HG03520 (cell line): Measurements from ENCODE around the gene PPIE.
"Not testable (repeated sequence)": the region's sequence is repeated elsewhere in the genome, so short reads cannot be mapped to it uniquely, and the experiment has no call there.

ENCODE experiments used
- ATAC-seq: cut with Tn5 transposase; IDR thresholded peaks from one replicate; pipeline ENCODE4 v1.9.1; 2021; ENCODE audit warnings: mild to moderate bottlenecking, moderate library complexity; ENCODE audit not compliant: unreplicated experiment

The PPIE gene

DNA sequence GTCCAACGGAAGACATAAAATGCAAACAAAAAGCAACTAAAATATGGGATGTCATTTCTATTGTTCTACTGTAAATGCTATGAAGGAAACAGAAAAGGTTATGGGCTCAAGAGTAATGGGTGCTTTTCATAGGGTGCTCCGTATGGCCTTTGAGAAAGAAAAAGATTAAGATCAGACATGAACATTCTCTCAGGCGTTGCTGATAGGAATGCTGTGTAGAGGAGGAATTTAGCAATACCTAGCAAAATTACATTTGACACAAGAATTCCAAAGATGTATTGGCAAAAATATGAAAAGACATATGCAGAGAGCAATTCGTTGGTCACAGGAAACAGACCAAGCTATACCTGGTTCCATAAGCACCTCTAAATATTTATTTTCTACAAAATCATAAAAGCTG, 38.2 kb downstream of the PPIE start:
- ATAC-seq: no peak

DNA sequence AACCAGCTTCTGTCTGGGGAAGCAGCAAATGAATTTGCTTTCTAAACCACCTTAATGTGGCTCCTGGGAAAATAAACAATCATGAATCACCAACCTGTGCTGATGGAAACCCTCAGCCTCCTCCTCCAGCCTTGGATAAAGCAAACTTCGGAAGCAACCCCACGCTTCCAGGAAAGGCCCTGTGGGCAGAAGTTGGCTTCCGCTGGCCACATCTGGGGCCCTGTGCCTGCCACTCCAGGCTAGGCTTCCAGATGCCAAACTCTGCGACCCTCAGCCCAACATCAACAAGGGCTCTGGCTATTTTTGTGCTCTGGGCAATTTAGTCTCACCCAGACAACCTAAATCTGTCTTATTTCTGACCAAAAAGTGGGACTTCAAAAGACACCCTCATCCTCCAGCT, 38.6 kb downstream of the PPIE start:
- ATAC-seq: no peak

DNA sequence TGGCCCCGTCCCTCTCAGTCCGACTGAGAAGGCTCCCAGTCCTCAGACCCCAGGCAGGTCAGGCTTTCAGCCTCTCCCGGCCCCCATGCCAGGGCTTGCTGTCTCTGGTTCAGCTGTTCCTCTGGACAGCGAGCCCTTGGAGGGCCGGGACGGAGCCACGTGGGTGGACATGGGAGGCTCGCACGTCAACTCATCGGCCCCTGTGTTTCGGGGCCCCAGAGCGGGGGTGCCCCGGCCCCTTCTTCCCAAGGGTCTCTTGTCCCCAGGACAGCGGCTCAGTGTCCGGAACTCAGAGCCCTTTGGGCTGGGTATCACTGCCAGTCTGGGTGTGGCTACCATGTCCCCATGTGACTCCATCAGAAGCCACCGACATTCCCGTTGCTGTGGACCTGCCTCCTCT, 39.2 kb downstream of the PPIE start:
- ATAC-seq: not testable (repeated sequence)

DNA sequence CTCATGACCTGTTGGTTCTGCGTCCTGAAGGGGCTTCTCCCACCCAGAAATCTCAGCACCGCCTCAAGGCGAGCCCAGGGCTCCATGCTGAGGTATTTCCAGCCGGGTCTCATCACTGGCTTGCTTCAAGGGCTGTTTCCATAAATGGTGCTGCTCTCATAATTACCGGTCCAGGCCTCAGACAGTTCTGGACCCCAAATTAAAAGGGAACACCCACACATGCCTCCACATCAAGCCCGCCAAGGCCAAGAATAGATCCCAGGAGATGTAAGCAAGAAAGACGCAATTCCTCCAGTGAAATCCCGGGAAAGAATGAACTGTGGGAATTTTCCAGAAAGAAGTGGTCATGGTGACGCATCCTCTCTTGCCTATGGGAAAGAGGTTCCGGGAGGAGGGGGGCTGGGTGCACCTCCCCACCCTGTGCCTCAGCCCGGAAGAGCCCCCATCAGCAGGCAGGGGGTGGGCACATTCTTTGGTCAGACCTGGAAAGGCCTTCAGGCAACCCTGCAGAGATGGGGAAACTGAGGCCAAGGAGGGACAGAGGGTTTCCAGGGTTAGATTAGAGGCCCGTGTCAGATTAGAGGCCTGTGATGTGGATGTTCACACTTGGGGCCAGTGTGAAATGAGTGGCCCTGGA, 39.9 kb downstream of the PPIE start:
- not testable (repeated sequence) for ATAC-seq

DNA sequence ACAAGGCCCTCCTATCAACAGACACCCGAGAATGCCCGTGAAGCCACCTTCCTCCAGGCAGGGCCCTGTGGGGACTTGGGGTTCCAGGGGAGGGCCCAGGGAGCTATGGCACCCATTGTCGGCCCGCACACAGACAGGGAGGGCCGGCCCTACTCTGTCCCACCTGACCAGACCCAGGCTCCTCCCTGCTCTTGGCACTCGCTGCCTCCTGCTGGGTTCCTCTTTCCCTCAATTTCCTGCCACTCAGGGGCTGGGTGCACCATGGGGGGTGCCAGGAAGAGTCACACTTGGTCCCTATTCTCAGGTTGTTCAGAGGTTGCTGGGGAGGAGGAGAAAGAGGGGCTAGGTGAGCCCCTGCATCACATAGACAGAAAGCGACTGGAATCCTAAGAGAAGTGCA, 40.5 kb downstream of the PPIE start:
- no peak for ATAC-seq

DNA sequence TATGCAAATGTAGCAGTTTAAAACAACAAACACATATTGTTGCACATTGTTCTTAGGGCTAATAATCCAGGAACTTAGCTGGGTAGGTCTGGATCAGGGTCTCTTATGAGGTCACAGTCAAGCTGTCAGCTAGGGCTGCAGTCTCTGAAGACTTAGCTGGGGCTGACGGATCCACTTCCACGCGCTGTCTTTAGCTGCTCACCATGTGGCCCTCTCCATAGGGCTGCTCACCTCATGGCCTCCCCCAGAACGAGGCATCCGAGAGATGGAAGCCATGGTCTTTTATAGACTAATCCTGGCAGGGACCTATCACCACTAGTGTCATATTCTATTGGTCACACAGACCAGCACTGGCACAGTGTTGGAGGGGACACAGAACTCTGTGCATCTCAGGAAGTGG, 41.1 kb downstream of the PPIE start:
- ATAC-seq: no peak

DNA sequence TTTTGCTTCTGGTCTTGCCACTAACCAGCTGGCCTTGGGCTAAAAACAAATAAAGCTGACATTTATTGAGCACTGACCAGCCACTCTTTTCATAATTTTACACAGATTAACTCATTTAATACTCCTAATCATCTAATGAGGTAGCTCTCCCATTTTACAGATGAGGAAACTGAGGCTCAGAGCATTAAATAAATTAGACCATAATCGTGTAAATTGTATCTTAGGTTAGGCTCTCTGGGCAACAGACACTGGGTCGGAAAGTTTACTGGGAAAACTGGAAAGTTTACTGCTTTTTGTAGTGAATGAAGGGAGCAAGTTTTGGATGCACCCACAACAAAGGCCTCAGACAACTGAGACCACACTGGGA, 42.6 kb downstream of the PPIE start:
- ATAC-seq: no peak

DNA sequence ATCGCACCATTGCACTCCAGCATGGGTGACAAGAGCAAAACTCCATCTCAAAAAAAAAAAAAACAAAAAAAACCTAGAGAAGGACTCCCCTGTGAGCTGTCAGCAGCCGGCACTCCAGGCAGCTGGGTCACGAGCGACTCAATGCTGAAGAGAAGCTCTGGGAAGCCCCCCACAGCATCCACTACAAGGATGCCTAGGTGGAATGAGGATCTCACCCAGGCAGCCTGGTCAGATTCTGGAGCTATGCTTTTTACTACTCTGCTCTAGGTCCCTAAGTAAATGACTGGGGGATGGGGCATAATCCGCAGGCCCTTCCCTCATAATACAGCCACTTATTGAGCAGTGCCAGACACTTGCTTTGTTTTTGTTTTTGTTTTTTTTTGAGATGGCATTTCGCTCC, 43.4 kb downstream of the PPIE start:
- ATAC-seq: no peak

DNA sequence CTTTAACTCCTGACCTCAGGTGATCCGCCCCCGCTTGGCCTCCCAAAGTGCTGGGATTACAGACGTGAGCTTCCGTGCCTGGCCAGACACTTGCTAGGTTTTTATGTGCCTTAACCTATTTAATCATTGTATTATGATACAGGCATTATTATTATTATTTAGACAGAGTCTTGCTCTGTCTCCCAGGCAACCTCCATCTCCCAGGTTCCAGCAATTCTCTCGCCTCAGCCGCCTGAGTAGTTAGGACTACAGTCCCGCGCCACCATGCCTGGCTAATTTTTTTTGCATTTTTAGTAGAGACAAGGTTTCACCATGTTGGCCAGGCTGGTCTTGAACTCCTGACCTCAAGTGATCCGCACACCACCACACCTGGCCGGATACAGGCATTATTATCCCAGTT, 44.0 kb downstream of the PPIE start:
- ATAC-seq: not testable (repeated sequence)

DNA sequence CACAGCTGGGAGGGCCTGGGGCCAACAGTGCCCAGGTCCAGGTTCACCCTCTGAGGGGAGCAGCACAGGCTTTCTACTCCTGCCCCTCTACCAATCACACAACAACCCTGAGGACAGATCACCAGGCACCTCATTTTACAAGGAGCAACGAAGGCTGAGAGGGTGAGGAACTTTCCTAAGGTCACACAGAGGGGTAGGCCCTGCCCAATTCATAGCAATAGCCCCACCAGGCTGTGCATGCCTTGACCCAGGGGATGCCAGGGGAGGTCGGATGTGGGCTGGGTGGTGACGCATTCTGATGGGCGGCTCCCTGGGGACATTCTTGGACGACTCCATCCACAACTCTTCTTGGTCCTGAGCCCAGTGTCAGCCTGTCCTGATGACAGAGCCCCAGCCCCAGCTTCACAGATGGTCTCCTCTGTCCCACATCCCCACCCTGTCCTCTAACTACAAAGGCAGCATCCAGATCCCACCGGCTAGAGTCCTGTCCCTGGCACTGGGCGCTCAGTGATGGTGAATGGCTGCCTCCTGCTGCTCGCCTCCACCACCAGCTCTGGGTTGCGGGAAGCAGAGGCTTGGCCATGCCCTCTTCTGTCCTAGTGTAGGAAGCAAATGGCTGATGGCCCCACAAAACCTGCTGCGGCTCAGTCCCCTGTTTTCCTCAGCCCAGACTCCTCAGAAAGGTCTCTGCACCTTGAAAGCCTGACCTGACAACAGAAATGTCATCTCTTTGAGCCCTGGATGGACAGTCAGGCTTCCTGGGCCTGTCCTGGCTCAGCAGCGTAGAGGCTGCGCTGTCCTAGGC, 47.8 kb downstream of the PPIE start:
- ATAC-seq: not testable (repeated sequence)

DNA sequence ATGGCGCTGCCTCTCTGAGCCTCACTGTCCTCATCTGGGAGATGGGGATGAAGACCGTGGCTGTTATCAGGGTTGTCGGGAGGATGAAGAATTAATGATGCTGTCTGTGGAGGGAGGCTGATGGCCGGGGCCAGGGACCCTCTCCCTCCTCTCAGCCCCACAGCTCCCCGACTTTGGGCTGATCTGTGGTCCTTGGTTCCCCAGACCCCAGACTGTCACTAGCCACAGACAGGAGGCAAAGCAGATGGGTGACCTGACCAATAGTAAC, 48.4 kb downstream of the PPIE start:
- not testable (repeated sequence) for ATAC-seq

DNA sequence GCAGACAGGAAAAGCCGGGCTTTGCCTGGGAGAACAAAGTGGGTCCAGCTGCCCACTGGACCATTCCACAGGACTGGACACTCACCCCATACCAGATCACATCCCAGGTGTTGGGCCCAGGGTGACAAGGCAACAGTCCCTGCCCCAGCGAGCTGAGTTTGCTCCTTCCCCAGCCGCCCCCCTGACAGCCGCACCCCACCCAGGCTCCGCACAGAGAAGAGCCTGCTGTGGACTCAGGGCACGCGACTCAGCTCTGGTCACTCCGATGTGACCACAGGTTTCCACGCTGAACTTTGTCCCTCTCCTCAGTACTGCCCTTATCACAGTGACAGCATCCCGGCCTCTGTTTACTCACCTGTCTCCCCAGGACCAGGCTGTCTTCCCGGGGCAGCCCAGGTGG, 48.8 kb downstream of the PPIE start:
- ATAC-seq: no peak

DNA sequence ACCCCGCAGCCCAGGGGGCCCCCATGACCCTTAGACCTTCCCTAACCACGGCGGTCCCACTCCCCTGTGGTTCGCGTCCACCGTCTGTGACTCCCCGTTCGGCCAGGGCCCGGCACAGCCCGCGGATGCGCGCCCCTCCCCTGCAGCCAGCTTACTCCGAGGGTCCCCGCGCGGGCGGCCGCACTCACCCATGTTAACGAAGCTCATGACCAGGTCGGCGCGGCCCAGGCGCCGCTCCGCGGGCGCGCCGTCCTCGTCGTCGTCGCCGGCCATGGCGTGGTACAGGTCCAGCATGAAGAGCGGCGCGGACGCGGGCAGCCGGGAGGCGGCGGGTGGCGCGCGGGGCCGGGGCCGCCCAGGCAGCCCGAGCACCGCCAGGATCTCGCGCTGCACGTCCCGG, 49.3 kb downstream of the PPIE start:
- not testable (repeated sequence) for ATAC-seq

DNA sequence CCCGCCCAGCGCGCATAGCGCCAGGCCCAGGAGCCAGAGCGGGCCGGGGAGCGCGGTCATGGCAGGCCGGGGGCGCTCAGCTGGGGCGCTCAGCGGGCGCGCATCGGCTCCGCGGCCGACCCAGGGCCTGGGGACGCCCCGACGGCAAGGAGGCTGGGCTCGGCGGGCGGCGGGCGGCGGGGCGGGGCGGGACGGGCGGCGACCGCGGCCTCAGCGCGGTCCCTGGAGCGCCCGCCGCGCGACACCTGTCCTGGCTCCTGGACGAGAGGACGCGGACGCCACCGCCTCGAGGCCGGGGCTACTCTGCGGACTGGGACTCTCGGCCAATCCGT, 49.7 kb downstream of the PPIE start:
- no peak for ATAC-seq

DNA sequence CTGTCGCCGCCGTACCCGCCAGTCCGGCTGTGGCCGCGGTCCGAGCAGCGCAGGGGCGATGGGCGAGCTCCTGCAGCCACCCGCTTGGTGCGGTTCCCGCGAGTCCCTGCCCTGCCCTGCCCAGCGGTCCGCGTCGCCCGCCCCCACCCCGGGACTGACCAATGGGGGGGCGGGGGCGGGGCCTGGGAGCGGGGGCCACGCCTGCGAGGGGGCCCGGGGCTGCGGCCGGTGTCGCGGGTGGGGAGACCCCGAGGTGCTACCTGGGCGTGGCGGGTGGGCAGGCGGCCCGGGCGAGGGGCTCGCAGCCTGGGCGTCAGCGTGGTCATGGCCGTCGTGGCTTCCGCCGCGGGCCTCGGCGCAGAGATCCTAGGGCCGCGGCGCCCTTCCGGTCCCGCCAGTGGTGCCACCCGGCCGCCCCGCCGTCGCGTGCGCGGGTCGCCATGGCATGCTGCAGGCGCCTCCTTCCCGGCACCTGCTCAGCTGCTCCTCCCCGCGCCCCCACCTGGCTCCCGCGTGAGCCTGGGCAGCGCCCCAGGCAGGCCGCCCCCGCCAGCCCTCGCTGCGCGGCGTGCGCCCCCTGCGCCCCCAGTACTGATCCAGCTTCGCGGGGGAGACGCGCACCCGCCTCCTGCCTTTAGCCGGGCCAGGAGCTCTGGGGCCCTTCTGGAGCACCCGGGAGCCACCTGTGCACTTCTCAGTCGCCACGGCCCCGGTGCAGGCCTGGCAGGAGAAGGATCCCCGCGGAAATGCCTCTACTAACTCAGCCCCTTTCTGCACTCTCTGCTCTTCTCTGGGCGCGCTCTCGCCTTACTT, 50.3 kb downstream of the PPIE start, which contains the start of gene BMP8B:
Gene BMP8B, minus strand, starts transcription at position 108 of the 813 bp plus-strand sequence. CDS start 380 bp downstream, outside the sequence.
- ATAC-seq: peak; percentile 56

DNA sequence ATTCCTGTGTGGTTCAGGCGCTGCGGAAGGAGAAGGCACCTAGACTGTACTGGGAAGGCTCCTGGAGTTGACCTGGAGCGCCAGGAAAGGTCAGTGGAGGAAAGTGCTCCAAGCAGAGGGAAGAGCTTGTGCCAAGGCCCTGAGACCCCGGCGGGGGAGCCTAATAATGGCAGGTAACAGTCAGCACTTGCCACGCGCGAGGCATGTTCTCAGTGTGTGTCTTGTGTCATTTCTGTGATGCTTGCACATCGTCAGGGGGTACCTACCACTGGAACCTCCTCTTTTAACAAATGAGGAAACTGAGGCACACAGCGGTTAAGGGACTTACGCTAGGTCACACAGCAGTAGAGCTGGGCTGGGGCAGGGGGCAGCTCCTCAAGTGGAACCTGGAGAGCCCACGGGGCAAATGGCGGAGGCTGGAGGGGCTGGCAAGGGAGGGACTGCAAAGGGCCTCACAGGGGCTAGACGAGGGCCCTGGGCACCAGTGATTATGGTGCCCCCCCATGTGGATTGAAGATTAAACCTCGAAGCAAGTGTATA, 51.0 kb downstream of the PPIE start:
- no peak for ATAC-seq

DNA sequence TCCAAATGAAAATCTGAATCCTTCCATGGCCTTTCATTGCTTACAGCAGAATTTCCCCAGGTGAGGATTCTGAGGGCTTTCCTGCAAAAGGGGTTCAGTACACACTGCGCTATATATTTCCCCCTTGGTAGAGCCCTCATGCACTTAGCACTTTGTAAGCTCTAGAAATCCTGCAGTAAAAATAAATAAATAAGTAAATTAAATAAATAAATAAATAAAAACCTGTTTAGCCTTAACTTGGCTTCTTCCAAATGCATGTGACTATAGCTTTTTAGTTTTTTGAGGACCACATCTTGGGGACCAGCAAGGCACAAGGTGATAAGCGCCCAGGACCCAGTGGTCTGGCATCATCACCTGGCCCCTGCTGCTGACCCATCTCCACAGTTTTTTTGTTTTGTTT, 53.2 kb downstream of the PPIE start:
- no peak for ATAC-seq

DNA sequence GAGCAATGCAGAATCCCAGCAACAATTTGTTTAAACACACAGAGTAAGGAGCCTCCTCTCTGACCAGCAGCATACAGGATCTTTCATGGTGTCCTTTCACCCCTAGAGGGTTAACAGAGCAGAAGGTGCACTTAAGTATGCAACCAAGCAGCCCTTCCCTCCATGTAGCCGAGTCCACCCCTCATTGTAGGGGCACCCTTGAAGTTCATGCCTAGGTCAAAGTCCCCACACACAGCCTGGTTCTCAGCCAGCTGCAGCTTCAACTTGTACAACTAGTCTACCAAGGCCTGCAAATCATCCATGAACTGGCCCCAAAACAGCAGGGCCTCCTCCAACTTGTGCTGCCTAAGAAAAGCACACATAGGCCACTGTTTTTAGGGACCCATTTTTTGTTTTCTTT, 57.0 kb downstream of the PPIE start:
- ATAC-seq: no peak

DNA sequence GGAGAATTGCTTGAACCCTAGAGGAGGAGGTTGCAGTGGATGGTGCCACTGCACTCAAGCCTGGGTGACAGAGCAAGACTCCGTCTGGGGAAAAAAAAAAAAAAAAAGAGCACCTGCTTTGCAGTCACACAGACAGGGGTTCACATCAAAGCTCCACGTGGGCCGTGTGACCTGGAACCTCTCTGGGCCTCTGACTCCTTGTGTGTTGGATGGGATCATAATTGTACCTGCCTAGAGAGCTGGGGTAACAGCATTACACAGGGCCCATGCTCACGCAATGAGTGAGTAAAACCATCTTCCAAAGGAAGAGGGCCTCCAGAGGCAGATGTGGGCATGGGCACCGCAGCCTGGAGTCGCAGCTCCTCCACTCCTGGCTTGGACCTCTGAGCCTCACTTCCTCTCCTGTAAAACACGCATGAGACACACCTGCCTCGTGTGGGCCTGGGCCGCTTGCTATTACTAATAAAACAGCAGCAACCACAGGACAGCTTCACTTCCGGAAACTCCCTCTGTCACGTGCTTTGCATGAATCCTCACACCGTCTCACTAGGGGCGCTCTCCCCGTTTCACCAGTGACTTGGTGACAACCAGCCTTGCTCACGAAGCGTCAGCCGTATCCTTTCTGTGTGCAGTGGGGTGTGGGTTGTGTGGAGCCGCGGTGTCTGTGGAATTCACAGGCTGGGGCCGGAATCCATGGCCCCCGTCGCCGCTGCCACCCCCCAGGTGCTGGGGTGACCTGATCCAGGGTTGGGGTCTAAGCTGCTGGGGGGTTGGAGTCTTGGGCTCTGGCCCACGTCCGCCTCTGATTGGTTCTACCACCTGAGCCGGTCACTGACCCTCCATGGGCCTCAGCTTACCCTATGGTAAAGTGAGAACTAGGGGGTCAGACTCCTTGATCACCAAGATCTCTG, 60.4 kb downstream of the PPIE start:
- peak; percentile 92 for ATAC-seq

DNA sequence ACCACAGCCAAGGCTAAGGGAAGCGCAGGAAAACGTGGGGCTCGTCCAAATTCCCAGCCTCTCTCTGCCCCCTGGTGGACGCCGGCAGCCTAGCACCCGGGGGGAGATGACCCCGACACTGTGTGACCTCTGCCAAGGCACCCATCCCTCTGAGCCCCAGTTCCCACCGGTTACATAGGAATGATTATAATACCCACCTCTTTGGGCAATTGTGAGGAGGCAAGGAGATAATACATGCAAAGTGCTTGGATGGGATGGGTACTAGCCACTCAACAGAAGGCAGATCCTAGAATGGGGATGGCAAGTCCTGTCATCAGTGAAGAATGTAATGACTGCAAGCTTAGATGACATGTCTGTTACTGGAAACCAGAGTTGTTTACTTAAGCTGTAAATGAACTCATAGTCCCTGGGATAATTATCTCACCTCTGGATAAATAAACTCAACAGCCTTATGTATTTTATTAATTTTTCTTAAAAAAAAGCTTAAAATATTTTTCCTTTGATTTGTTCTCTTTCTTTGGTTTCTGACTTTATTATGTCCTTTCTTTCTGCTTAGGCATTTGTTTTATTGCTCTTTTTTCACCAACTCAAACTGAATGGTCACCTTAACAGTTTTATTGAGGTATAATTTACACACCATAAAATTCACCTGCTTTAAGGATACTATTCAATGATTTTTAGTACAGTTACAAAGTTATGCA, 61.2 kb downstream of the PPIE start:
- ATAC-seq: peak; percentile 56
